Measurements from ENCODE around the gene HDGF. TPM values are rescaled to one million over a fixed set of nuclear protein-coding genes. Genes with fewer than 3 reads are reported as not detected.
A peak's percentile ranks its signal among the peaks of the same experiment; 100 is the strongest.

The HDGF gene
- total and polyA plus RNA-seq, 9 of the 15 experiments (the other 6 are each of a cell fraction or from before 2014, with no cell fraction given) = 38.8 to 601 (median 400) TPM

DNA sequence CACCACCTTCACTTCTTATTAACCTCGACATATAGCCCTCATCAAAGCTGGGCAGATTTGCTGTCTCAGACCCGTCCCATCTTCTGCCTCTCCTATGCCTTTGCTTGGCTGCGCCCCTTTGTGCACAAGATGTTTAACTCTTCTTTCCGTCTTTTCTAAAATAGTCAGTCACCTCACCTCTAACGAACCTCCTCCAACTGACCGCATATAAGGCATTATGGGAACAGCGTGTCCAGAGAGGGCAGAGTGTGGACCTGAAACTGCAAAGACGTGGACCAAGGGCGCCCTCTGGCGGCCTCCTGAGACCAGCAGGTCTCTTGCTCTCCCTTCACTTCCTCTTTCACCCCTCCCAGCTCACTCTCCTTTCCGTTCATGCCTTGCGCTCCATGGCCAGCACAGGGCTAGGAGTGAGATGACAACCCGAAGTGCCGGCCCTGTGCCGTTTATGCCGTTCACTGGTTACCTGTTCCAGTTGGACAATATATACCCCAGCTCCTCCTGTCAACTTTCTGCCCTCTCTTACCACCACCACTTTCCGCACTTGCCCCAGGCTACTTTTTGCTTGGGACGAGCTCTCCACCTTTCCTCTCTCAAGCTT lies 25.7 kb downstream of the HDGF start (continued):
- no peak for TF ChIP-seq ZNF436 (CRISPR knock-in tag; IDR thresholded peaks at IDR 0.05)
- TF ChIP-seq, protein P1, sequence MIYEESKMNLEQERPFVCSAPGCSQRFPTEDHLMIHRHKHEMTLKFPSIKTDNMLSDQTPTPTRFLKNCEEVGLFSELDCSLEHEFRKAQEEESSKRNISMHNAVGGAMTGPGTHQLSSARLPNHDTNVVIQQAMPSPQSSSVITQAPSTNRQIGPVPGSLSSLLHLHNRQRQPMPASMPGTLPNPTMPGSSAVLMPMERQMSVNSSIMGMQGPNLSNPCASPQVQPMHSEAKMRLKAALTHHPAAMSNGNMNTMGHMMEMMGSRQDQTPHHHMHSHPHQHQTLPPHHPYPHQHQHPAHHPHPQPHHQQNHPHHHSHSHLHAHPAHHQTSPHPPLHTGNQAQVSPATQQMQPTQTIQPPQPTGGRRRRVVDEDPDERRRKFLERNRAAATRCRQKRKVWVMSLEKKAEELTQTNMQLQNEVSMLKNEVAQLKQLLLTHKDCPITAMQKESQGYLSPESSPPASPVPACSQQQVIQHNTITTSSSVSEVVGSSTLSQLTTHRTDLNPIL (CRISPR knock-in tag; IDR thresholded peaks at IDR 0.05) = no peak
- TF ChIP-seq, protein P2, sequence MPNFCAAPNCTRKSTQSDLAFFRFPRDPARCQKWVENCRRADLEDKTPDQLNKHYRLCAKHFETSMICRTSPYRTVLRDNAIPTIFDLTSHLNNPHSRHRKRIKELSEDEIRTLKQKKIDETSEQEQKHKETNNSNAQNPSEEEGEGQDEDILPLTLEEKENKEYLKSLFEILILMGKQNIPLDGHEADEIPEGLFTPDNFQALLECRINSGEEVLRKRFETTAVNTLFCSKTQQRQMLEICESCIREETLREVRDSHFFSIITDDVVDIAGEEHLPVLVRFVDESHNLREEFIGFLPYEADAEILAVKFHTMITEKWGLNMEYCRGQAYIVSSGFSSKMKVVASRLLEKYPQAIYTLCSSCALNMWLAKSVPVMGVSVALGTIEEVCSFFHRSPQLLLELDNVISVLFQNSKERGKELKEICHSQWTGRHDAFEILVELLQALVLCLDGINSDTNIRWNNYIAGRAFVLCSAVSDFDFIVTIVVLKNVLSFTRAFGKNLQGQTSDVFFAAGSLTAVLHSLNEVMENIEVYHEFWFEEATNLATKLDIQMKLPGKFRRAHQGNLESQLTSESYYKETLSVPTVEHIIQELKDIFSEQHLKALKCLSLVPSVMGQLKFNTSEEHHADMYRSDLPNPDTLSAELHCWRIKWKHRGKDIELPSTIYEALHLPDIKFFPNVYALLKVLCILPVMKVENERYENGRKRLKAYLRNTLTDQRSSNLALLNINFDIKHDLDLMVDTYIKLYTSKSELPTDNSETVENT (CRISPR knock-in tag; IDR thresholded peaks at IDR 0.05) = no peak
- TF ChIP-seq MCM5 (IDR thresholded peaks at IDR 0.05; ENCODE audit: low read depth) = no peak
- TF ChIP-seq, protein P3, sequence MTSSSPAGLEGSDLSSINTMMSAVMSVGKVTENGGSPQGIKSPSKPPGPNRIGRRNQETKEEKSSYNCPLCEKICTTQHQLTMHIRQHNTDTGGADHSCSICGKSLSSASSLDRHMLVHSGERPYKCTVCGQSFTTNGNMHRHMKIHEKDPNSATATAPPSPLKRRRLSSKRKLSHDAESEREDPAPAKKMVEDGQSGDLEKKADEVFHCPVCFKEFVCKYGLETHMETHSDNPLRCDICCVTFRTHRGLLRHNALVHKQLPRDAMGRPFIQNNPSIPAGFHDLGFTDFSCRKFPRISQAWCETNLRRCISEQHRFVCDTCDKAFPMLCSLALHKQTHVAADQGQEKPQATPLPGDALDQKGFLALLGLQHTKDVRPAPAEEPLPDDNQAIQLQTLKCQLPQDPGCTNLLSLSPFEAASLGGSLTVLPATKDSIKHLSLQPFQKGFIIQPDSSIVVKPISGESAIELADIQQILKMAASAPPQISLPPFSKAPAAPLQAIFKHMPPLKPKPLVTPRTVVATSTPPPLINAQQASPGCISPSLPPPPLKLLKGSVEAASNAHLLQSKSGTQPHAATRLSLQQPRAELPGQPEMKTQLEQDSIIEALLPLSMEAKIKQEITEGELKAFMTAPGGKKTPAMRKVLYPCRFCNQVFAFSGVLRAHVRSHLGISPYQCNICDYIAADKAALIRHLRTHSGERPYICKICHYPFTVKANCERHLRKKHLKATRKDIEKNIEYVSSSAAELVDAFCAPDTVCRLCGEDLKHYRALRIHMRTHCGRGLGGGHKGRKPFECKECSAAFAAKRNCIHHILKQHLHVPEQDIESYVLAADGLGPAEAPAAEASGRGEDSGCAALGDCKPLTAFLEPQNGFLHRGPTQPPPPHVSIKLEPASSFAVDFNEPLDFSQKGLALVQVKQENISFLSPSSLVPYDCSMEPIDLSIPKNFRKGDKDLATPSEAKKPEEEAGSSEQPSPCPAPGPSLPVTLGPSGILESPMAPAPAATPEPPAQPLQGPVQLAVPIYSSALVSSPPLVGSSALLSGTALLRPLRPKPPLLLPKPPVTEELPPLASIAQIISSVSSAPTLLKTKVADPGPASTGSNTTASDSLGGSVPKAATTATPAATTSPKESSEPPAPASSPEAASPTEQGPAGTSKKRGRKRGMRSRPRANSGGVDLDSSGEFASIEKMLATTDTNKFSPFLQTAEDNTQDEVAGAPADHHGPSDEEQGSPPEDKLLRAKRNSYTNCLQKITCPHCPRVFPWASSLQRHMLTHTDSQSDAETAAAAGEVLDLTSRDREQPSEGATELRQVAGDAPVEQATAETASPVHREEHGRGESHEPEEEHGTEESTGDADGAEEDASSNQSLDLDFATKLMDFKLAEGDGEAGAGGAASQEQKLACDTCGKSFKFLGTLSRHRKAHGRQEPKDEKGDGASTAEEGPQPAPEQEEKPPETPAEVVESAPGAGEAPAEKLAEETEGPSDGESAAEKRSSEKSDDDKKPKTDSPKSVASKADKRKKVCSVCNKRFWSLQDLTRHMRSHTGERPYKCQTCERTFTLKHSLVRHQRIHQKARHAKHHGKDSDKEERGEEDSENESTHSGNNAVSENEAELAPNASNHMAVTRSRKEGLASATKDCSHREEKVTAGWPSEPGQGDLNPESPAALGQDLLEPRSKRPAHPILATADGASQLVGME (CRISPR knock-in tag; IDR thresholded peaks at IDR 0.05) = no peak
- TF ChIP-seq, protein P4, sequence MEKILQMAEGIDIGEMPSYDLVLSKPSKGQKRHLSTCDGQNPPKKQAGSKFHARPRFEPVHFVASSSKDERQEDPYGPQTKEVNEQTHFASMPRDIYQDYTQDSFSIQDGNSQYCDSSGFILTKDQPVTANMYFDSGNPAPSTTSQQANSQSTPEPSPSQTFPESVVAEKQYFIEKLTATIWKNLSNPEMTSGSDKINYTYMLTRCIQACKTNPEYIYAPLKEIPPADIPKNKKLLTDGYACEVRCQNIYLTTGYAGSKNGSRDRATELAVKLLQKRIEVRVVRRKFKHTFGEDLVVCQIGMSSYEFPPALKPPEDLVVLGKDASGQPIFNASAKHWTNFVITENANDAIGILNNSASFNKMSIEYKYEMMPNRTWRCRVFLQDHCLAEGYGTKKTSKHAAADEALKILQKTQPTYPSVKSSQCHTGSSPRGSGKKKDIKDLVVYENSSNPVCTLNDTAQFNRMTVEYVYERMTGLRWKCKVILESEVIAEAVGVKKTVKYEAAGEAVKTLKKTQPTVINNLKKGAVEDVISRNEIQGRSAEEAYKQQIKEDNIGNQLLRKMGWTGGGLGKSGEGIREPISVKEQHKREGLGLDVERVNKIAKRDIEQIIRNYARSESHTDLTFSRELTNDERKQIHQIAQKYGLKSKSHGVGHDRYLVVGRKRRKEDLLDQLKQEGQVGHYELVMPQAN (IDR thresholded peaks at IDR 0.05; ENCODE audit: borderline replicate concordance) = peak; percentile 88
- TF ChIP-seq SRSF9 (IDR thresholded peaks at IDR 0.05; ENCODE audit: borderline replicate concordance, low read depth, low read length) = no peak
- TF ChIP-seq ZNF324 (CRISPR knock-in tag; IDR thresholded peaks at IDR 0.05) = no peak
- no peak for TF ChIP-seq CEBPB (tag; IDR thresholded peaks at IDR 0.05)
- TF ChIP-seq XRCC4 (IDR thresholded peaks at IDR 0.05; ENCODE audit: extremely low read depth, insufficient read depth, insufficient read length) = no peak
- no peak for TF ChIP-seq HNRNPLL (IDR thresholded peaks at IDR 0.05; ENCODE audit: low read depth, low read length, poor library complexity, severe bottlenecking)
- no peak for TF ChIP-seq CSDE1 (IDR thresholded peaks at IDR 0.05)
- TF ChIP-seq ZNF707 (CRISPR knock-in tag; conservative IDR thresholded peaks at IDR 0.05) = no peak
- TF ChIP-seq ARHGAP35 (IDR thresholded peaks at IDR 0.05; ENCODE audit: partially characterized antibody) = no peak
- TF ChIP-seq RBFOX2 (IDR thresholded peaks at IDR 0.05; ENCODE audit: low read depth, low read length) = peak; percentile 44; the same call in 1 of the 2 replicates
- TF ChIP-seq ZNF217 (CRISPR knock-in tag; IDR thresholded peaks at IDR 0.05) = no peak
- no peak for TF ChIP-seq FOS (IDR thresholded peaks at IDR 0.05; ENCODE audit: extremely low read depth, insufficient read length)

All from K562 (cell line).